Spinal cord (tissue), 10 donors: ENCODE data around the gene C16orf92. TPM values are rescaled to one million over a fixed set of nuclear protein-coding genes. Genes with fewer than 3 reads are reported as not detected.
"Not testable (repeated sequence)": the region's sequence is repeated elsewhere in the genome, so short reads cannot be mapped to it uniquely, and the experiment has no call there.

Source experiments
- DNase-seq, 6 donors: peaks; one replicate each; pipeline versions ENCODE4 v3.0.0 to v3.0.0-alpha.2; 2013 to 2015; ENCODE audit warnings: low spot score in 6 of 6, low read depth in 4 of 6
- H3K27ac ChIP-seq: one replicate; pipeline ENCODE4 v1.5.1; 2013; ENCODE audit warnings: low read depth, low read length, control low read depth
- H3K27me3 ChIP-seq: one replicate; pipeline ENCODE4 v1.6.1; 2013; ENCODE audit warnings: low read length; ENCODE audit not compliant: control insufficient read depth, insufficient read depth
- H3K36me3 ChIP-seq: one replicate; pipeline ENCODE4 v1.6.1; 2013; ENCODE audit warnings: low read length; ENCODE audit not compliant: control insufficient read depth, insufficient read depth
- H3K4me1 ChIP-seq: one replicate; pipeline ENCODE4 v1.6.1; 2013; ENCODE audit warnings: low read length; ENCODE audit not compliant: control insufficient read depth, insufficient read depth
- H3K4me3 ChIP-seq: one replicate; pipeline ENCODE4 v1.5.1; 2013; ENCODE audit warnings: low read depth, low read length, control low read depth
- H3K9me3 ChIP-seq: one replicate; pipeline ENCODE4 v1.6.1; 2013; ENCODE audit warnings: low read length; ENCODE audit not compliant: control insufficient read depth, insufficient read depth
- WGBS: methylation state at CpG from one replicate; pipeline ENCODE4 v1.1.5; 2013; ENCODE audit warnings: missing lambda C conversion rate; ENCODE audit not compliant: insufficient coverage; 5-methylcytosine and 5-hydroxymethylcytosine counted together
- polyA plus RNA-seq, 2 donors: library from polyadenylated mRNA; unstranded; fragments of 120-200 nt; gene quantifications; one replicate each; pipeline ENCODE4 v1.2.1, GENCODE V29; 2013; ENCODE audit not compliant: insufficient read length in 2 of 2
- total RNA-seq, 2 donors: library from RNA; depleted of rRNA in 1 of 2; stranded (reverse); fragments of 120-200 nt in 1 of 2; fragments of >200 nt in 1 of 2; gene quantifications; one replicate each; pipeline versions ENCODE4 v1.2.3 to v1.2.4, GENCODE V29; 2013 to 2014
- donor health status: healthy.

Gene C16orf92
- total and polyA plus RNA-seq, 4 donors = 0.76 to 2.0 TPM; not detected in 2

DNA sequence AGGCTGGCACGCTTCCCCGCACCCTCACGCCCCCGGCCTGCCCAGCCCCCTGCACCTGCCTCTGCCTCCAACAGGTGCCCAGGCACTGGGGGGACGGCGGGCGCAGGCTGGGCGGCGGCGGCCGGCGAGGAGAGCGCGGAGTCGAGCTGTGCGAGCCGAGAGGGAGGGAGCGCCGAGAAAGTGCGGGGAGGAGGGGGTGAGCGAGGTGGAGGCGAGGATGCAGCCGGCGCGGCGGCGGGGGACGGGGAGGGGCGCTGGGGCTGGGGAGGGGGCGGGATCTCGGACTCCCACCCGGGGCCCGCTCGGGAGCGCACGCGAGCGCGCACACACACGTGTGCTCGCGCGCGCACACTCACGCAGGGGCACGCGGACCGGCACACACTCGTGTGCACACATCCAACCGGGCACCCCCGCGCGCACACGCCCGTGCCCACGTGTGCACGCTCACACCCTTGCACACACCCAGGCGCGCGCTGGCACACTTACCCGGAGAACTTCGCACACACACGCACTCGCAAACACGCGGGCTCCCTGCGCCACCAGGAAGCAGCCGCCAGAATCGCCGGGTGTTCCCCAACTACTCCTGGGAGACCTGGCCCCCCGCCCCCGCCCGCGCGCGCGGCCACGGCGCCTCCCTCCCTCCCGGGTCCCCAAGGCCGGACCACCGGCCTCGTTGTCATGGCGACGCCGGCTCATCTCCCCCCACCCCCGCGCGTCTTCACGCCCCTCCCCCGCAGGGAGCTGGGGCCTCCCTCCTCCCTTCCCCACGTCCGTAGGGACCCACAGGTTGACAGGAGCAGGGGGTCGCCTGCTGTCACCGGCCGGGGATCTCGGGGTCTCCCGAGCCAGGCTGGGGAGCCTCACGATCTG, 11.9 kb upstream of the C16orf92 start, which contains the start of gene DOC2A:
DOC2A (minus strand) TSS at position 184 of the 870 bp plus-strand sequence. CDS start 805 bp downstream, outside the sequence.
- DNase-seq = peak in 4 of 6 donors; percentile 35 to 92 (median 60)
- no peak within 1 kb of the TSS for H3K27ac ChIP-seq

GRCh38 chr16:30011714-30012504, 11.1 kb upstream of the C16orf92 start:
- no peak for DNase-seq
- WGBS = 17% methylated on average over 28 of the region's 31 CpGs
- peaks cover 26% of the 10 kb centered on the region for H3K4me1 ChIP-seq
- H3K27ac ChIP-seq = no peak overlapping the region
- H3K4me3 ChIP-seq = no peak overlapping the region
- no peaks in the 10 kb centered on the region for H3K9me3 ChIP-seq
- H3K36me3 ChIP-seq = peaks cover 21% of the 10 kb centered on the region
- peaks cover 15% of the 10 kb centered on the region for H3K27me3 ChIP-seq

More for the DNA sequence above, 11.9 kb upstream of the C16orf92 start, which contains the start of gene DOC2A:
- H3K4me3 ChIP-seq = peak within 1 kb of the TSS; percentile 41
- peaks cover 29% of the 10 kb centered on the region for H3K36me3 ChIP-seq
- under 1% methylated on average over 72 of the region's 99 CpGs for WGBS
- no peaks in the 10 kb centered on the region for H3K9me3 ChIP-seq
- peaks cover 15% of the 10 kb centered on the region for H3K27me3 ChIP-seq
- H3K4me1 ChIP-seq = peaks cover 26% of the 10 kb centered on the region

DNA sequence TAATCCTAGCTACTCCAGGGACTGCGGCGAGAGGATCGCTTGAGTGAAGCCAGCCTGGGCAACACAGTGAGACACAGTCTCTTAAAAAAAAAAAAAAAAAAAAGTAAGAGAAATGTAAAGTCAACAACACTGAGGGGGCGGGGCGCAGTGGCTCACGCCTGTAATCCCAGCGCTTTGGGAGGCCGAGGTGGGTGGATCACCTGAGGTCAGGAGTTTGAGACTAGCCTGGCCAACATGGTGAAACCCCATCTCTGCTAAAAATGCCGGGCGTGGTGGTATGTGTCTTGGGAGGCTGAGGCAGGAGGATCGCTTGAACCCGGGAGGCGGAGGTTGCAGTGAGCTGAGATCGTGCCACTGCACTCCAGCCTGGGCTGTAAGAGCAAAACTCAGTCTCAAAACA, 10.4 kb upstream of the C16orf92 start:
- DNase-seq, H3K27ac ChIP-seq, H3K4me3 ChIP-seq, H3K9me3 ChIP-seq: not testable (repeated sequence)
- peaks cover 14% of the 10 kb centered on the region for H3K36me3 ChIP-seq
- H3K4me1 ChIP-seq = peaks cover 26% of the 10 kb centered on the region
- peaks cover 15% of the 10 kb centered on the region for H3K27me3 ChIP-seq
- 81% methylated on average over 5 of the region's 14 CpGs for WGBS

GRCh38 chr16:30015450-30015849, 7.5 kb upstream of the C16orf92 start:
- not testable (repeated sequence) for H3K36me3 ChIP-seq, DNase-seq
- WGBS = 86% methylated on average over 7 of the region's 7 CpGs

DNA sequence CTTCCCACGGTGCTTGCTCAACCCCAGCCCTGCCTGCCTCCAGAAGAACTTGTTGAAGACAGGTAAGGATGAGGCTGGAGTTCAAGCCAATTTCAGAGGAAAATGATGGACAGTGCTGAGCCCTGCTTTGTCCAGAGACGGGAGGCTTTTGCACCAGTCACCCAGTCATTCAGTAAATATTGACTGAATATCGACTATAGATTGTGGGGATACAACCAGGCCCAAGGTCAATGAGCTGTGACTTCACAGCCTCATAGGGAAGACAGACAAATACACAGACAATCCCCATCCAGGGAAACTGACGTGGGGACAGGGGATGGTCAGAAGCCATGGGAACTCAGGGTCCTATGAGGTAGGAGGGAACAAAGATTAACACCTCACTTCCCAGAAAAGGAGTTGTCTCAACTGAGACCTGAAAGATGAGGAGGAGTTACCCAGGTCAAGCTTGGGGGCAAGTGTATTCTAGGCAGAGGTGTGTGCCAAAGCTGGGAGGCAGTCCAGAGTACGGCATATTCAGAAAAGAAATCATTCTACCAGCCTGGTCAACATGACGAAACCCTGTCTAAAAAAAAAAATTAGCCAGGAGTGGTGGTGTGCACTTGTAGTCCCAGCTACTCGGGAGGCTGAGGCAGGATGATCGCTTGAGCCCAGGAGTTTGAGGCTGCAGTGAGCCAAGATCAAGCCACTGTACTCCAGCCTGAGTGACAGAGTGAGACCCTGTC, 6.3 kb upstream of the C16orf92 start:
- 100% methylated on average over 3 of the region's 8 CpGs for whole genome bisulfite sequencing

More at GRCh38 chr16:30015450-30015849, 7.5 kb upstream of the C16orf92 start:
- not testable (repeated sequence) for H3K27ac ChIP-seq, H3K4me3 ChIP-seq, H3K27me3 ChIP-seq, H3K9me3 ChIP-seq
- H3K4me1 ChIP-seq = peaks cover 12% of the 10 kb centered on the region

GRCh38 chr16:30017277-30017656, 5.7 kb upstream of the C16orf92 start:
- Histone ChIP-seq H3K4me3 (no peak overlapping the region), H3K36me3 (no peaks in the 10 kb centered on the region), H3K9me3 (no peaks in the 10 kb centered on the region), H3K27ac (no peak overlapping the region), H3K4me1 (peaks cover 16% of the 10 kb centered on the region), H3K27me3 (no peaks in the 10 kb centered on the region)
- WGBS = 100% methylated on average over 1 of the region's 2 CpGs
- DNase-seq = no peak

More for the DNA sequence above, 6.3 kb upstream of the C16orf92 start:
- Histone ChIP-seq H3K27me3 (peaks cover 4% of the 10 kb centered on the region), H3K4me1 (peaks cover 18% of the 10 kb centered on the region), H3K4me3 (no peak overlapping the region), H3K36me3 (no peaks in the 10 kb centered on the region), H3K27ac (no peak overlapping the region), H3K9me3 (no peaks in the 10 kb centered on the region)
- no peak for DNase-seq

DNA sequence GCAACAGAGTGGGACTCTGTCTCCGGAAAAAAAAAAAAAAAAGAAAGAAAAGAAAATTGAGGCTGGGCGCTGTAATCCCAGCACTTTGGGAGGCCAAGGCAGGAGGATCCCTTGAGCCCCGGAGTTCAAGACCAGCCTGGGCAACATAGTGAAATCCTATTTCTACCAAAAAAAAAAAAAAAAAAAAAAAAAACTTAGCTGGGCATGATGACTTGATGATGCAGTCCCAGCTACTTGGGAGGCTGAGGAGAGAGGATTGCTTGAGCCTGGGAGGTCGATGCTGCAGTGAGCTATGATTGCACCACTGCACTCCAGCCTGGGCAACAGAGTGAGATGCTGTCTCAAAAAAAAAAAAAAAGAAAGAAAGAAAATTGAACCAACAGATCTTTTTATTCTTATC, 5.1 kb upstream of the C16orf92 start:
- H3K36me3 ChIP-seq, DNase-seq, H3K9me3 ChIP-seq, H3K27me3 ChIP-seq, H3K27ac ChIP-seq, H3K4me3 ChIP-seq: not testable (repeated sequence)
- WGBS = no CpG with 5 or more reads among the region's 4 CpGs
- H3K4me1 ChIP-seq = peaks cover 15% of the 10 kb centered on the region

GRCh38 chr16:30018731-30019158, 4.3 kb upstream of the C16orf92 start:
- Histone ChIP-seq H3K9me3 (no peaks in the 10 kb centered on the region), H3K4me1 (peaks cover 15% of the 10 kb centered on the region), H3K36me3 (peaks cover under 1% of the 10 kb centered on the region), H3K27me3 (no peaks in the 10 kb centered on the region), H3K4me3 (no peak overlapping the region), H3K27ac (no peak overlapping the region)
- DNase-seq = no peak
- WGBS = 79% methylated on average over 3 of the region's 4 CpGs

DNA sequence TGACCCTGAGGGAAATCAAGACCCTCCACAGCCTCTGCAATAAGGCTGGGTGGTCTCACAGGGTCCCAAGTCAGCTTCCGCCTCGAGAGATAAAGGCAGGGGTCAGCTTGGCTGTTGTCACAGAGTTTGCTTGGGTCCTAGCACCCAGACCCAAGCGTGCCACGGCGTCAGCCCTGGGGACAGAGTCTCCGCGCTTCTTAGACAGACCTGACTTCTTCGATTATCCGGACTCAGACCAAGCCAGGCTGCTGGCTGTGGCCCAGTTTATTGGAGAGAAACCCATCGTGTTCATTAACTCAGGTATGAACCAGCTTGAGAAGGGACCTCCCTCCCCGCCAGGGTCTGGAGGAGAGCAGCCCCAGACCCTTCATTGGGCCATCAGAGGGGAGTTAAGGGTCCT, 588 bp downstream of the C16orf92 start:
- 83% methylated on average over 10 of the region's 11 CpGs for WGBS
- Histone ChIP-seq H3K4me3 (no peak overlapping the region), H3K27ac (no peak overlapping the region), H3K4me1 (peaks cover 33% of the 10 kb centered on the region), H3K36me3 (peaks cover 45% of the 10 kb centered on the region), H3K9me3 (no peaks in the 10 kb centered on the region), H3K27me3 (no peaks in the 10 kb centered on the region)
- no peak for DNase-seq
